HEK293 (cell line): ENCODE data around the gene MPO.

Source experiments
- CTCF ChIP-seq: fragments of 450-650 bp; formaldehyde crosslinking; IDR thresholded peaks from 2 replicates; pipeline ENCODE4 v1.5.1; 2016; ENCODE audit warnings: missing biosample characterization, missing genetic modification characterization
- KLF1 ChIP-seq: fragments of 450-650 bp; formaldehyde crosslinking; IDR thresholded peaks from 2 replicates; pipeline ENCODE4 v1.5.1; 2016; ENCODE audit warnings: missing biosample characterization, missing genetic modification characterization
- MZF1 ChIP-seq: fragments of 450-650 bp; formaldehyde crosslinking; IDR thresholded peaks from 2 replicates; pipeline ENCODE4 v1.5.1; 2017; ENCODE audit warnings: missing biosample characterization, missing genetic modification characterization, borderline replicate concordance
- OVOL3 ChIP-seq: fragments of 450-650 bp; formaldehyde crosslinking; IDR thresholded peaks from 2 replicates; pipeline ENCODE4 v1.5.1; 2016; ENCODE audit warnings: missing biosample characterization, missing genetic modification characterization
- REST ChIP-seq: fragments of 450-650 bp; formaldehyde crosslinking; IDR thresholded peaks from 2 replicates; pipeline ENCODE4 v1.5.1; 2016; ENCODE audit warnings: missing biosample characterization, missing genetic modification characterization
- TCF7L2 ChIP-seq: IDR thresholded peaks from 2 replicates; pipeline ENCODE4 v1.6.1; 2011; ENCODE audit warnings: low read depth, mild to moderate bottlenecking, inconsistent platforms, low read length, moderate library complexity, borderline replicate concordance
- TSHZ1 ChIP-seq: fragments of 450-650 bp; formaldehyde crosslinking; IDR thresholded peaks from 2 replicates; pipeline ENCODE4 v1.5.1; 2016; ENCODE audit warnings: missing biosample characterization, missing genetic modification characterization, borderline replicate concordance
- ZNF133 ChIP-seq: fragments of 450-650 bp; formaldehyde crosslinking; IDR thresholded peaks from 2 replicates; pipeline ENCODE4 v1.5.1; 2016; ENCODE audit warnings: missing biosample characterization, missing genetic modification characterization
- ZNF184 ChIP-seq: fragments of 450-650 bp; IDR thresholded peaks from 2 replicates; pipeline ENCODE4 v1.5.1; 2018; ENCODE audit warnings: missing biosample characterization, mild to moderate bottlenecking, missing genetic modification characterization
- ZNF23 ChIP-seq: fragments of 450-650 bp; formaldehyde crosslinking; IDR thresholded peaks from 2 replicates; pipeline ENCODE4 v1.5.1; 2016; ENCODE audit warnings: missing biosample characterization, missing genetic modification characterization, borderline replicate concordance
- ZNF24 ChIP-seq: fragments of 450-650 bp; formaldehyde crosslinking; IDR thresholded peaks from 2 replicates; pipeline ENCODE4 v1.5.1; 2016; ENCODE audit warnings: missing biosample characterization, missing genetic modification characterization
- ZNF514 ChIP-seq: fragments of 450-650 bp; formaldehyde crosslinking; IDR thresholded peaks from 2 replicates; pipeline ENCODE4 v1.5.1; 2016; ENCODE audit warnings: missing biosample characterization, missing genetic modification characterization
- ZSCAN18 ChIP-seq: fragments of 450-650 bp; formaldehyde crosslinking; IDR thresholded peaks from 2 replicates; pipeline ENCODE4 v1.5.1; 2016; ENCODE audit warnings: missing biosample characterization, missing genetic modification characterization

GRCh38 chr17:58318627-58319172 lies 38.0 kb upstream of the MPO start:
- TF ChIP-seq CTCF (tag by site-specific recombination): no peak
- no peak for TF ChIP-seq KLF1 (tag by site-specific recombination)
- no peak for TF ChIP-seq ZNF514
- TF ChIP-seq ZNF184 (tag by site-specific recombination): no peak
- no peak for TF ChIP-seq TCF7L2
- TF ChIP-seq TSHZ1 (tag by site-specific recombination): no peak
- no peak for TF ChIP-seq ZNF133
- no peak for TF ChIP-seq OVOL3
- TF ChIP-seq ZSCAN18: no peak
- no peak for TF ChIP-seq REST (tag by site-specific recombination)
- no peak for TF ChIP-seq MZF1 (tag by site-specific recombination)
- TF ChIP-seq ZNF24 (tag by site-specific recombination): no peak
- no peak for TF ChIP-seq ZNF23 (tag by site-specific recombination)
